H1 (cell line): ENCODE data around the gene FLVCR1.

Experiments used
- ASH2L ChIP-seq: fragments of 200-600, 300-600 bp; sonication (generic); IDR thresholded peaks from one replicate; pipeline ENCODE4 v1.7.1; 2017; ENCODE audit warnings: low read length
- CTBP2 ChIP-seq: IDR thresholded peaks from 2 replicates; pipeline ENCODE4 v1.7.0; 2011; ENCODE audit warnings: borderline replicate concordance, mild to moderate bottlenecking, moderate library complexity, mixed read lengths, low read length; ENCODE audit not compliant: insufficient read depth, insufficient read length
- EGR1 ChIP-seq: IDR thresholded peaks from 2 replicates; pipeline ENCODE4 v1.6.1; 2011; ENCODE audit warnings: low read depth, low read length, borderline replicate concordance
- POLR2AphosphoS5 ChIP-seq: IDR thresholded peaks from 2 replicates; pipeline ENCODE4 v1.6.1; 2011; ENCODE audit warnings: low read depth, low read length
- RFX5 ChIP-seq: IDR thresholded peaks from 2 replicates; pipeline ENCODE4 v1.6.1; 2011; ENCODE audit warnings: low read depth, low read length, improper control_type of control experiment, borderline replicate concordance
- SP1 ChIP-seq: IDR thresholded peaks from 2 replicates; pipeline ENCODE4 v1.6.1; 2011; ENCODE audit warnings: low read depth, low read length
- ZNF274 ChIP-seq: IDR thresholded peaks from 2 replicates; pipeline ENCODE4 v1.7.0; 2012; ENCODE audit warnings: low read length, borderline replicate concordance; ENCODE audit errors: extremely low read depth
- TF ChIP-seq, protein P1 (sequence below), 3 experiments: IDR thresholded peaks; 1 replicate in 2 of 3; 2 replicates in 1 of 3; pipeline versions ENCODE4 v1.5.1 to v1.6.1; 2011; ENCODE audit warnings: low read length in 3 of 3, mild to moderate bottlenecking in 3 of 3, inconsistent platforms in 2 of 3, low read depth in 1 of 3, moderate library complexity in 1 of 3; ENCODE audit not compliant: insufficient read depth in 1 of 3; ENCODE audit errors: control extremely low read depth in 1 of 3
- TF ChIP-seq, protein P2 (sequence below): IDR thresholded peaks from 2 replicates; pipeline ENCODE4 v1.6.1; 2012; ENCODE audit warnings: inconsistent platforms

DNA sequence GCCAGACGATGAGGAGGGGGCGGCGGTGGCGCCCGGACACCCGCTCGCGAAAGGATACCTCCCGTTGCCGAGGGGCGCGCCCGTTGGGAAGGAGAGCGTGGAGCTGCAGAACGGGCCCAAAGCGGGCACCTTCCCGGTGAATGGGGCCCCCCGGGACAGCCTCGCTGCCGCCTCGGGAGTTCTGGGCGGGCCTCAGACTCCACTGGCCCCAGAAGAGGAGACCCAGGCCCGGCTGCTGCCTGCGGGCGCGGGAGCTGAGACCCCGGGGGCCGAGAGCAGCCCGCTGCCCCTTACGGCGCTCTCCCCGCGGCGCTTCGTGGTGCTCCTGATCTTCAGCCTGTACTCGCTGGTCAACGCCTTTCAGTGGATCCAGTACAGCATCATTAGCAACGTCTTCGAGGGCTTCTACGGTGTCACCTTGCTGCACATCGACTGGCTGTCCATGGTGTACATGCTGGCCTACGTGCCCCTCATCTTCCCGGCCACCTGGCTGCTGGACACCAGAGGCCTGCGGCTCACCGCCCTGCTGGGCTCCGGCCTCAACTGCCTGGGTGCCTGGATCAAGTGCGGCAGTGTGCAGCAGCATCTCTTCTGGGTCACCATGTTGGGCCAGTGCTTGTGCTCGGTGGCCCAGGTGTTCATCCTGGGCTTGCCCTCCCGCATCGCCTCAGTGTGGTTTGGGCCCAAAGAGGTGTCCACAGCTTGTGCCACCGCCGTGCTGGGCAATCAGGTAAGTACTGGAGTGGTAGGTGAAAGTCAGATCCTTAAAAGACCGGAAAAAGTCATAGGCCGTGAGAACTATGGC is 588 bp downstream of the FLVCR1 start:
- TF ChIP-seq, protein P1, sequence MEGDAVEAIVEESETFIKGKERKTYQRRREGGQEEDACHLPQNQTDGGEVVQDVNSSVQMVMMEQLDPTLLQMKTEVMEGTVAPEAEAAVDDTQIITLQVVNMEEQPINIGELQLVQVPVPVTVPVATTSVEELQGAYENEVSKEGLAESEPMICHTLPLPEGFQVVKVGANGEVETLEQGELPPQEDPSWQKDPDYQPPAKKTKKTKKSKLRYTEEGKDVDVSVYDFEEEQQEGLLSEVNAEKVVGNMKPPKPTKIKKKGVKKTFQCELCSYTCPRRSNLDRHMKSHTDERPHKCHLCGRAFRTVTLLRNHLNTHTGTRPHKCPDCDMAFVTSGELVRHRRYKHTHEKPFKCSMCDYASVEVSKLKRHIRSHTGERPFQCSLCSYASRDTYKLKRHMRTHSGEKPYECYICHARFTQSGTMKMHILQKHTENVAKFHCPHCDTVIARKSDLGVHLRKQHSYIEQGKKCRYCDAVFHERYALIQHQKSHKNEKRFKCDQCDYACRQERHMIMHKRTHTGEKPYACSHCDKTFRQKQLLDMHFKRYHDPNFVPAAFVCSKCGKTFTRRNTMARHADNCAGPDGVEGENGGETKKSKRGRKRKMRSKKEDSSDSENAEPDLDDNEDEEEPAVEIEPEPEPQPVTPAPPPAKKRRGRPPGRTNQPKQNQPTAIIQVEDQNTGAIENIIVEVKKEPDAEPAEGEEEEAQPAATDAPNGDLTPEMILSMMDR (IDR thresholded peaks at IDR 0.05; ENCODE audit: control extremely low read depth in 1 of 3, insufficient read depth in 1 of 3, low read depth in 1 of 3, low read length in 3 of 3), result no peak
- no peak for TF ChIP-seq EGR1
- TF ChIP-seq POLR2AphosphoS5, result peak; percentile 54; the same call in 1 of the 2 replicates
- no peak for TF ChIP-seq ZNF274
- no peak for TF ChIP-seq CTBP2
- TF ChIP-seq SP1, result no peak
- TF ChIP-seq ASH2L, result no peak
- TF ChIP-seq, protein P2, sequence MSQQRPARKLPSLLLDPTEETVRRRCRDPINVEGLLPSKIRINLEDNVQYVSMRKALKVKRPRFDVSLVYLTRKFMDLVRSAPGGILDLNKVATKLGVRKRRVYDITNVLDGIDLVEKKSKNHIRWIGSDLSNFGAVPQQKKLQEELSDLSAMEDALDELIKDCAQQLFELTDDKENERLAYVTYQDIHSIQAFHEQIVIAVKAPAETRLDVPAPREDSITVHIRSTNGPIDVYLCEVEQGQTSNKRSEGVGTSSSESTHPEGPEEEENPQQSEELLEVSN, result no peak
- TF ChIP-seq RFX5, result no peak
